Measurements from ENCODE around the gene RNF123.

GRCh38 chr3:49712166-49712565, 22.8 kb downstream of the RNF123 start:
- TF ChIP-seq, protein P1, sequence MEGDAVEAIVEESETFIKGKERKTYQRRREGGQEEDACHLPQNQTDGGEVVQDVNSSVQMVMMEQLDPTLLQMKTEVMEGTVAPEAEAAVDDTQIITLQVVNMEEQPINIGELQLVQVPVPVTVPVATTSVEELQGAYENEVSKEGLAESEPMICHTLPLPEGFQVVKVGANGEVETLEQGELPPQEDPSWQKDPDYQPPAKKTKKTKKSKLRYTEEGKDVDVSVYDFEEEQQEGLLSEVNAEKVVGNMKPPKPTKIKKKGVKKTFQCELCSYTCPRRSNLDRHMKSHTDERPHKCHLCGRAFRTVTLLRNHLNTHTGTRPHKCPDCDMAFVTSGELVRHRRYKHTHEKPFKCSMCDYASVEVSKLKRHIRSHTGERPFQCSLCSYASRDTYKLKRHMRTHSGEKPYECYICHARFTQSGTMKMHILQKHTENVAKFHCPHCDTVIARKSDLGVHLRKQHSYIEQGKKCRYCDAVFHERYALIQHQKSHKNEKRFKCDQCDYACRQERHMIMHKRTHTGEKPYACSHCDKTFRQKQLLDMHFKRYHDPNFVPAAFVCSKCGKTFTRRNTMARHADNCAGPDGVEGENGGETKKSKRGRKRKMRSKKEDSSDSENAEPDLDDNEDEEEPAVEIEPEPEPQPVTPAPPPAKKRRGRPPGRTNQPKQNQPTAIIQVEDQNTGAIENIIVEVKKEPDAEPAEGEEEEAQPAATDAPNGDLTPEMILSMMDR (IDR thresholded peaks at IDR 0.05) = no peak
- no peak for TF ChIP-seq POLR2AphosphoS5 (IDR thresholded peaks at IDR 0.05; ENCODE audit: low read depth, low read length)
- TF ChIP-seq TCF7L2 (IDR thresholded peaks at IDR 0.05; ENCODE audit: low read depth, low read length) = no peak
- TF ChIP-seq SIN3A (IDR thresholded peaks at IDR 0.05; ENCODE audit: borderline replicate concordance, insufficient read depth, low read depth, low read length) = no peak
- TF ChIP-seq, protein P2, sequence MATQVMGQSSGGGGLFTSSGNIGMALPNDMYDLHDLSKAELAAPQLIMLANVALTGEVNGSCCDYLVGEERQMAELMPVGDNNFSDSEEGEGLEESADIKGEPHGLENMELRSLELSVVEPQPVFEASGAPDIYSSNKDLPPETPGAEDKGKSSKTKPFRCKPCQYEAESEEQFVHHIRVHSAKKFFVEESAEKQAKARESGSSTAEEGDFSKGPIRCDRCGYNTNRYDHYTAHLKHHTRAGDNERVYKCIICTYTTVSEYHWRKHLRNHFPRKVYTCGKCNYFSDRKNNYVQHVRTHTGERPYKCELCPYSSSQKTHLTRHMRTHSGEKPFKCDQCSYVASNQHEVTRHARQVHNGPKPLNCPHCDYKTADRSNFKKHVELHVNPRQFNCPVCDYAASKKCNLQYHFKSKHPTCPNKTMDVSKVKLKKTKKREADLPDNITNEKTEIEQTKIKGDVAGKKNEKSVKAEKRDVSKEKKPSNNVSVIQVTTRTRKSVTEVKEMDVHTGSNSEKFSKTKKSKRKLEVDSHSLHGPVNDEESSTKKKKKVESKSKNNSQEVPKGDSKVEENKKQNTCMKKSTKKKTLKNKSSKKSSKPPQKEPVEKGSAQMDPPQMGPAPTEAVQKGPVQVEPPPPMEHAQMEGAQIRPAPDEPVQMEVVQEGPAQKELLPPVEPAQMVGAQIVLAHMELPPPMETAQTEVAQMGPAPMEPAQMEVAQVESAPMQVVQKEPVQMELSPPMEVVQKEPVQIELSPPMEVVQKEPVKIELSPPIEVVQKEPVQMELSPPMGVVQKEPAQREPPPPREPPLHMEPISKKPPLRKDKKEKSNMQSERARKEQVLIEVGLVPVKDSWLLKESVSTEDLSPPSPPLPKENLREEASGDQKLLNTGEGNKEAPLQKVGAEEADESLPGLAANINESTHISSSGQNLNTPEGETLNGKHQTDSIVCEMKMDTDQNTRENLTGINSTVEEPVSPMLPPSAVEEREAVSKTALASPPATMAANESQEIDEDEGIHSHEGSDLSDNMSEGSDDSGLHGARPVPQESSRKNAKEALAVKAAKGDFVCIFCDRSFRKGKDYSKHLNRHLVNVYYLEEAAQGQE (IDR thresholded peaks at IDR 0.05; ENCODE audit: insufficient read depth in 1 of 2, low read depth in 2 of 2, low read length in 1 of 2) = no peak

Data from Panc1 (cell line).